NCI-H2081 (cell line): ENCODE results near the gene RCAN3.
A peak's percentile ranks its signal among the peaks of the same experiment; 100 is the strongest.
"Not testable (repeated sequence)": the region's sequence is repeated elsewhere in the genome, so short reads cannot be mapped to it uniquely, and the experiment has no call there.

Experiments
- DNase-seq, 2 experiments: peaks; one replicate each; lab custom pipeline; 2025; lab: John Stamatoyannopoulos, UW

RCAN3 gene

GRCh38 chr1:24486331-24487065 lies 16.1 kb upstream of the RCAN3 start:
- DNase-seq, result no peak

GRCh38 chr1:24487455-24487854 lies 15.2 kb upstream of the RCAN3 start:
- DNase-seq, result no peak

- DNase-seq, result not testable (repeated sequence)
These were observed 14.5 kb upstream of the RCAN3 start for GRCh38 chr1:24488159-24488558.

GRCh38 chr1:24489674-24490073 lies 13.0 kb upstream of the RCAN3 start:
- no peak for DNase-seq

GRCh38 chr1:24490101-24490781 lies 12.4 kb upstream of the RCAN3 start:
- DNase-seq, result no peak

- DNase-seq, result no peak
These were observed 10.9 kb upstream of the RCAN3 start for GRCh38 chr1:24491577-24492360.

- DNase-seq, result not testable (repeated sequence)
These were observed 9.7 kb upstream of the RCAN3 start for GRCh38 chr1:24492935-24493334.

- DNase-seq, result no peak
These were observed 8.9 kb upstream of the RCAN3 start for GRCh38 chr1:24493785-24494184.

GRCh38 chr1:24498589-24498988 lies 4.0 kb upstream of the RCAN3 start:
- no peak for DNase-seq

GRCh38 chr1:24500448-24501048 lies 2.1 kb upstream of the RCAN3 start:
- no peak for DNase-seq

GRCh38 chr1:24501371-24502064 lies 1.1 kb upstream of the RCAN3 start:
- DNase-seq, result peak in 1 of 2 experiments; percentile 59

GRCh38 chr1:24502065-24502708 lies 449 bp upstream of the RCAN3 start:
- DNase-seq, result peak; percentile 83 to 90

GRCh38 chr1:24503059-24503751 lies 569 bp downstream of the RCAN3 start:
- peak in 1 of 2 experiments; percentile 33 for DNase-seq

- DNase-seq, result no peak
These were observed 1.4 kb downstream of the RCAN3 start for GRCh38 chr1:24503870-24504523.

GRCh38 chr1:24504560-24504959 lies 1.9 kb downstream of the RCAN3 start:
- DNase-seq, result no peak

- peak in 1 of 2 experiments; percentile 20 for DNase-seq
These were observed 3.2 kb downstream of the RCAN3 start for GRCh38 chr1:24505816-24506215.

- DNase-seq, result peak in 1 of 2 experiments; percentile 44
These were observed 4.2 kb downstream of the RCAN3 start for GRCh38 chr1:24506691-24507381.

- peak in 1 of 2 experiments; percentile 44 for DNase-seq
These were observed 4.8 kb downstream of the RCAN3 start for GRCh38 chr1:24507405-24507804.

- no peak for DNase-seq
These were observed 6.3 kb downstream of the RCAN3 start for GRCh38 chr1:24508911-24509310.
